Gastrocnemius medialis (tissue), 4 donors: Measurements from ENCODE around the gene ULBP2. TPM values are rescaled to one million over a fixed set of nuclear protein-coding genes. Genes with fewer than 3 reads are reported as not detected.

Experiments used
- ATAC-seq, 2 donors: fragments of 150-250 bp; one replicate each; pipeline ENCODE4 v1.9.1; 2016
- DNase-seq, 2 donors: peaks; one replicate each; pipeline ENCODE4 v3.0.0-alpha.2; 2019
- H3K27ac ChIP-seq, 4 donors: fragments of 200-600 bp; sonication (generic); 1 replicate in 1 of 4; 2 replicates in 3 of 4; pipeline ENCODE4 v1.5.1; 2016 to 2018; ENCODE audit warnings: mild to moderate bottlenecking in 2 of 4, moderate library complexity in 1 of 4
- H3K27me3 ChIP-seq, 3 donors: fragments of 200-600 bp; sonication (generic) in 2 of 3; 1 replicate in 1 of 3; 2 replicates in 2 of 3; pipeline versions ENCODE4 v1.5.1 to v1.6.0; 2016 to 2019; ENCODE audit warnings: mild to moderate bottlenecking in 1 of 3, moderate library complexity in 1 of 3
- H3K36me3 ChIP-seq, 2 donors: fragments of 200-600 bp; sonication (generic) in 1 of 2; one replicate each; pipeline ENCODE4 v1.5.1; 2017 to 2018
- H3K4me1 ChIP-seq, 2 donors: fragments of 200-600 bp; sonication (generic) in 1 of 2; one replicate each; pipeline ENCODE4 v1.5.1; 2016 to 2017; ENCODE audit warnings: mild to moderate bottlenecking in 2 of 2
- H3K4me3 ChIP-seq, 4 donors: fragments of 200-600 bp; sonication (generic) in 3 of 4; 1 replicate in 1 of 4; 2 replicates in 3 of 4; pipeline ENCODE4 v1.5.1; 2016 to 2019; ENCODE audit warnings: mild to moderate bottlenecking in 2 of 4
- H3K9me3 ChIP-seq, 3 donors: fragments of 200-600 bp; sonication (generic) in 2 of 3; 1 replicate in 1 of 3; 2 replicates in 2 of 3; pipeline ENCODE4 v1.5.1; 2016 to 2019
- CTCF ChIP-seq, 5 experiments: fragments of 450-650 bp in 3 of 5; fragments of 200-600 bp in 2 of 5; sonication (generic) in 2 of 5; IDR thresholded peaks in 4 of 5; conservative IDR thresholded peaks in 1 of 5; 1 replicate in 4 of 5; 2 replicates in 1 of 5; pipeline ENCODE4 v1.5.1; 2016 to 2019; ENCODE audit warnings: antibody characterized with exemption in 5 of 5, mild to moderate bottlenecking in 3 of 5, moderate library complexity in 3 of 5
- POLR2A ChIP-seq, 2 donors: fragments of 450-650 bp; IDR thresholded peaks; one replicate each; pipeline ENCODE4 v1.6.1; 2017; ENCODE audit warnings: antibody characterized with exemption in 2 of 2, mild to moderate bottlenecking in 2 of 2, moderate library complexity in 2 of 2
- in situ Hi-C, 4 donors: fragments of 200-750 bp; cut with MboI; loops; one replicate each; pipeline versions ENCODE4 v1.15.0 to v1.8.0; 2017; ENCODE audit warnings: low sequenced_read_pairs in 4 of 4
- intact Hi-C: fragments of 100-400 bp; cut with DNase I; formaldehyde crosslinking; loops from one replicate; pipeline ENCODE4 v1.15.1; 2023; ENCODE audit warnings: low total_unique reads
- total RNA-seq, 4 donors: library from RNA; depleted of rRNA; stranded (reverse); fragments of >200 nt; gene quantifications; one replicate each; pipeline versions ENCODE4 v1.1.0 to v1.2.3, GENCODE V29; 2016

The ULBP2 gene
- total RNA-seq, 4 donors from 2014 or later = 0.44 to 0.49 TPM; not detected in 2

- Histone ChIP-seq H3K4me1 (peaks cover 34 to 36% of the 10 kb centered on the region in 2 donors), H3K27ac (no peak overlapping the region), H3K36me3 (no peaks in the 10 kb centered on the region), H3K9me3 (no peaks in the 10 kb centered on the region), H3K27me3 (no peaks in the 10 kb centered on the region), H3K4me3 (no peak overlapping the region)
- TF ChIP-seq POLR2A (IDR thresholded peaks at IDR 0.05) (no peak), CTCF (IDR thresholded peaks at IDR 0.05 in 4 of 5, conservative IDR thresholded peaks at IDR 0.05 in 1 of 5) (no peak)
- in situ Hi-C loops (loop anchor here in 1 of 4 donors (10.0 kb wide), 1 partner anchor 55 kb away; no protein-coding TSS in a partner anchor), intact Hi-C loops (loop anchor here (5.0 to 10.0 kb wide), 3 partner anchors 148 to 1495 kb away; partner anchors contain the start of genes PPIL4 and ZBTB2)
- DNase-seq = no peak
- ATAC-seq = no peak
Measured at GRCh38 chr6:149899926-149900619, 41.7 kb upstream of the ULBP2 start.

DNA sequence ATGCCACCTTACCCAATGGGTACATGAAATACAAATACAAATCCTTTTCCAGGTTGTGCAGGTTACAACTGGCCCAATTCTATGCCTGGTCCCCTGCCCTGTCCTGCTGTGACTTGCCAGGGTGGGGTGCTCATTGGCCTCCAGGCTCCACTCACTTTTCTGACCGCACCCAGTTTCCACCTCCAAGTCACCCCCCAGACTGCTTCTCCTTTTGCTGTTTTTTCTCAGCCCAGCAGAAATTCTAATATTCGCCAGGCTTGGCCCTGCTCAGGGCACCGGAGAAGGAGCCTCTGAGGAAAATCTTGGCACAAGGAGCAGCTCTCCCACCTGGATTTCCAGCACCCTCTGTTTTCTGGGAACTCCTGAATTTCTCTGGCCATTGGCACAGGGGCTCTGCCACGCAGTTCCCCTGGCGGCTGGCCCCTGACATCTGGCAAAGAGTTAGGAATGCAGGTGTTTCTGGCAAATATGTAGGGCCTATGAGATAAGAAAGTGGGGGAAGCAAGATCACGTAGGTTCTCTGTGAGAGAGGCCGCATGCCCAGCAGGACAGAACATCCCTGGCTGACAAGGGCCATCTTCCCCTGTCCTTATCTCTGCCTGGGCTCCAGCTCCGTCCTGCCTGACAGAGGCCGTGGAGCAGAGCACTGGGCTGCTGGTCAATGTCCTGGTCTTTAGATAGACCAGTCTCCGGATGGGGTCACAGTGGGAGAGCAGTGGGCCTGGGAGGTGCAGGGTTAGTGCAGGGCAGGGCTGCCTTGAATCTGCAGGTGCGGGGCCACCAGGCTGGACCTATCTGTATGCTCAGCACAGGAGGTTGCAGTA lies 41.0 kb upstream of the ULBP2 start:
- Histone ChIP-seq H3K4me3 (no peak overlapping the region), H3K4me1 (peaks cover 27 to 31% of the 10 kb centered on the region in 2 donors), H3K27me3 (no peaks in the 10 kb centered on the region), H3K27ac (no peak overlapping the region), H3K9me3 (no peaks in the 10 kb centered on the region), H3K36me3 (no peaks in the 10 kb centered on the region)
- in situ Hi-C loops = loop anchor here in 1 of 4 donors (10.0 kb wide), 1 partner anchor 56 kb away; no protein-coding TSS in a partner anchor
- DNase-seq (no peak), ATAC-seq (no peak)
- TF ChIP-seq CTCF (IDR thresholded peaks at IDR 0.05 in 4 of 5, conservative IDR thresholded peaks at IDR 0.05 in 1 of 5) (no peak), POLR2A (IDR thresholded peaks at IDR 0.05) (no peak)
- intact Hi-C loops = no loop called here

- Histone ChIP-seq H3K4me3 (no peak overlapping the region), H3K36me3 (no peaks in the 10 kb centered on the region), H3K9me3 (no peaks in the 10 kb centered on the region), H3K27ac (no peak overlapping the region), H3K4me1 (peaks cover 19 to 27% of the 10 kb centered on the region in 2 donors), H3K27me3 (no peaks in the 10 kb centered on the region)
- DNase-seq = no peak
- ATAC-seq = no peak
- intact Hi-C loops = no loop called here
- in situ Hi-C loops = loop anchor here in 1 of 4 donors (10.0 kb wide), 1 partner anchor 57 kb away; no protein-coding TSS in a partner anchor
- no peak for TF ChIP-seq CTCF (IDR thresholded peaks at IDR 0.05 in 4 of 5, conservative IDR thresholded peaks at IDR 0.05 in 1 of 5)
- no peak for TF ChIP-seq POLR2A (IDR thresholded peaks at IDR 0.05)
Measured at GRCh38 chr6:149901444-149902140, 40.2 kb upstream of the ULBP2 start.

GRCh38 chr6:149903938-149904611 lies 37.7 kb upstream of the ULBP2 start:
- no peaks in the 10 kb centered on the region for H3K27me3 ChIP-seq
- in situ Hi-C loops = loop anchor here in 1 of 4 donors (10.0 kb wide), 1 partner anchor 59 kb away; no protein-coding TSS in a partner anchor
- intact Hi-C loops = no loop called here
- H3K4me1 ChIP-seq = peaks cover 7 to 8% of the 10 kb centered on the region in 2 donors
- H3K27ac ChIP-seq = no peak overlapping the region
- no peak overlapping the region for H3K4me3 ChIP-seq
- ATAC-seq = peak in 1 of 2 donors; percentile 28
- no peak for DNase-seq
- H3K36me3 ChIP-seq = no peaks in the 10 kb centered on the region
- no peaks in the 10 kb centered on the region for H3K9me3 ChIP-seq
- TF ChIP-seq CTCF (IDR thresholded peaks at IDR 0.05 in 4 of 5, conservative IDR thresholded peaks at IDR 0.05 in 1 of 5) (no peak), POLR2A (IDR thresholded peaks at IDR 0.05) (no peak)
